MCF 10A (cell line): ENCODE results near the gene RIPOR3. TPM values are rescaled to one million over a fixed set of nuclear protein-coding genes. Genes with fewer than 3 reads are reported as not detected.

Experiments
- BruUV-seq: library from RNA; stranded (reverse); fragments of 400-500 nt; replicated peaks from 2 replicates; lab custom pipeline; 2021; lab: Mats Ljungman, UMichigan
- CTCF ChIA-PET: fragments of 300-600 bp; sonication (Branson Sonifier 250); formaldehyde crosslinking; extraction: SDS; loops from one replicate; lab custom pipeline; 2021; ENCODE audit warnings: antibody characterized with exemption, inconsistent platforms; lab: Yijun Ruan, JAX
- POLR2A ChIA-PET: fragments of 300-600, 350-650 bp; sonication (Branson Sonifier 250); formaldehyde crosslinking; extraction: SDS; loops from one replicate; lab custom pipeline; 2020; ENCODE audit warnings: antibody characterized with exemption, inconsistent platforms; lab: Yijun Ruan, JAX
- DNase-seq: peaks from one replicate; pipeline ENCODE4 v3.0.0-alpha.2; 2018; ENCODE audit not compliant: unreplicated experiment
- H3K27ac Mint-ChIP-seq: one replicate; pipeline ENCODE4 v1.8.0; 2022; ENCODE audit warnings: mild to moderate bottlenecking, low read depth, mixed read lengths; ENCODE audit not compliant: unreplicated experiment
- H3K27me3 Mint-ChIP-seq: one replicate; pipeline ENCODE4 v1.8.0; 2022; ENCODE audit warnings: mixed read lengths; ENCODE audit not compliant: insufficient read depth, unreplicated experiment
- H3K36me3 Mint-ChIP-seq: one replicate; pipeline ENCODE4 v1.8.0; 2022; ENCODE audit warnings: mild to moderate bottlenecking, moderate library complexity, mixed read lengths; ENCODE audit not compliant: insufficient read depth, unreplicated experiment
- H3K4me1 Mint-ChIP-seq: one replicate; pipeline ENCODE4 v1.8.0; 2022; ENCODE audit warnings: mixed read lengths; ENCODE audit not compliant: insufficient read depth, unreplicated experiment
- H3K4me3 Mint-ChIP-seq: one replicate; pipeline ENCODE4 v1.8.0; 2022; ENCODE audit warnings: mild to moderate bottlenecking, moderate library complexity, mixed read lengths; ENCODE audit not compliant: unreplicated experiment
- H3K9me3 Mint-ChIP-seq: one replicate; pipeline ENCODE4 v1.8.0; 2022; ENCODE audit warnings: mixed read lengths; ENCODE audit not compliant: unreplicated experiment
- intact Hi-C: fragments of 100-400 bp; cut with micrococcal nuclease; formaldehyde crosslinking; loops from 2 replicates; pipeline ENCODE4 v1.14.1; 2022
- total RNA-seq: library from RNA; stranded (reverse); gene quantifications from 2 replicates; pipeline ENCODE4 v1.2.3, GENCODE V29; 2022
- TF ChIP-seq, protein P1 (sequence below): fragments of 200-600 bp; IDR thresholded peaks from one replicate; pipeline ENCODE4 v1.8.0; 2022; ENCODE audit warnings: antibody characterized with exemption, mild to moderate bottlenecking; ENCODE audit not compliant: unreplicated experiment

The RIPOR3 gene
- total RNA-seq, 1 experiment from 2014 or later: not detected

DNA sequence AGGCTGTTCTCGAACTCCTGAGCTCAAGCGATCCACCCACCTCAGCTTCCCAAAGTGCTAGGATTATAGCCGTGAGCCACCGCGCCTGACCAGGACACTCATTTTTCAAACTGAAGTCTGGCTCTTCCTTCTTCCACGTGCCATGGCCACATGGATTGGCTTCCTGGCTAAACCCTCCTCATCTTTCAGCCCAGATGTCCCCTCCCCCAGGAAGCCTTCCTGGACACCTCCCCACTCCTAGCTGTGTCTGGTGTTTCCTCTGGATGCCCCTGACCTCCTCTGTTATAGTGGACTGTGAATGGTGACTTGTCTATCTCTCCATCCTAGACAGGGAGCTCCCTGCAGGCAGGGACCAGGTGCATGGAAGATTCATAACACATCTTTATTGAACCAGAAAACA, 57.2 kb downstream of the RIPOR3 start:
- BruUV-seq: no TSS peak
- CTCF ChIA-PET: interaction anchor here (0.7 to 3.3 kb wide), 8 partner anchors 8 to 156 kb away, joined by 3 to 11 read pairs (median 6); no protein-coding TSS in a partner anchor
- Mint-ChIP-seq H3K36me3 (peaks cover 7% of the 10 kb centered on the region), H3K4me3 (no peak overlapping the region), H3K9me3 (no peaks in the 10 kb centered on the region), H3K4me1 (peaks cover 6% of the 10 kb centered on the region), H3K27ac (no peak overlapping the region), H3K27me3 (no peaks in the 10 kb centered on the region)
- TF ChIP-seq, protein P1, sequence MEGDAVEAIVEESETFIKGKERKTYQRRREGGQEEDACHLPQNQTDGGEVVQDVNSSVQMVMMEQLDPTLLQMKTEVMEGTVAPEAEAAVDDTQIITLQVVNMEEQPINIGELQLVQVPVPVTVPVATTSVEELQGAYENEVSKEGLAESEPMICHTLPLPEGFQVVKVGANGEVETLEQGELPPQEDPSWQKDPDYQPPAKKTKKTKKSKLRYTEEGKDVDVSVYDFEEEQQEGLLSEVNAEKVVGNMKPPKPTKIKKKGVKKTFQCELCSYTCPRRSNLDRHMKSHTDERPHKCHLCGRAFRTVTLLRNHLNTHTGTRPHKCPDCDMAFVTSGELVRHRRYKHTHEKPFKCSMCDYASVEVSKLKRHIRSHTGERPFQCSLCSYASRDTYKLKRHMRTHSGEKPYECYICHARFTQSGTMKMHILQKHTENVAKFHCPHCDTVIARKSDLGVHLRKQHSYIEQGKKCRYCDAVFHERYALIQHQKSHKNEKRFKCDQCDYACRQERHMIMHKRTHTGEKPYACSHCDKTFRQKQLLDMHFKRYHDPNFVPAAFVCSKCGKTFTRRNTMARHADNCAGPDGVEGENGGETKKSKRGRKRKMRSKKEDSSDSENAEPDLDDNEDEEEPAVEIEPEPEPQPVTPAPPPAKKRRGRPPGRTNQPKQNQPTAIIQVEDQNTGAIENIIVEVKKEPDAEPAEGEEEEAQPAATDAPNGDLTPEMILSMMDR: no peak
- DNase-seq: no peak
- intact Hi-C loops: no loop called here
- POLR2A ChIA-PET: interaction anchor here (1.2 kb wide), 1 partner anchor 9 kb away, joined by 4 read pairs; no protein-coding TSS in a partner anchor

DNA sequence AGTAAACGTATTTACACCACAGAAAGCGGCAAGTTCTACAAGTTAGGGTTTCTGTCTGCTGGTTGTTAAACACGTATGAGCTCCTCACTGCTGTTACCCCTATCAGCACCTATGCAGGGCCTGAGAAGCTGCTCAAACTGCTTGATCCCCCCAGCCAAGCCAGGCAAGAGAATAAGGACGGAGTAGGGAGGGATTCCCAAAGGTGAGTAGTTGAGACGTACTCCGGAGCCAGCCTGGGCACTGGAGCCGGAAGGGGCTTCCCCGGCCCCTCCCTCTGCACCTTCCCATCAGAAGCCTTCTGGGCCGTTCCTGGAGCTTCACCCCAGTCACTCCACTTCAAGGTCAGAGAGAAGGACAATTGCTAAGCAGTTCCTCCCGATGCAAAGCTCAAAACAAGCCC, 58.0 kb downstream of the RIPOR3 start:
- H3K36me3 Mint-ChIP-seq: peaks cover 3% of the 10 kb centered on the region
- H3K4me3 Mint-ChIP-seq: no peak overlapping the region
- peaks cover 6% of the 10 kb centered on the region for H3K4me1 Mint-ChIP-seq
- no peak overlapping the region for H3K27ac Mint-ChIP-seq
- no peaks in the 10 kb centered on the region for H3K9me3 Mint-ChIP-seq
- intact Hi-C loops: no loop called here
- DNase-seq: no peak
- ChIA-PET POLR2A (interaction anchor here (1.1 kb wide), 1 partner anchor 9 kb away, joined by 3 read pairs; no protein-coding TSS in a partner anchor), CTCF (interaction anchor here (0.7 to 1.2 kb wide), 4 partner anchors 11 to 116 kb away, joined by 3 to 5 read pairs (median 4); no protein-coding TSS in a partner anchor)
- no peaks in the 10 kb centered on the region for H3K27me3 Mint-ChIP-seq
- BruUV-seq: no TSS peak
- TF ChIP-seq, protein P1: no peak

DNA sequence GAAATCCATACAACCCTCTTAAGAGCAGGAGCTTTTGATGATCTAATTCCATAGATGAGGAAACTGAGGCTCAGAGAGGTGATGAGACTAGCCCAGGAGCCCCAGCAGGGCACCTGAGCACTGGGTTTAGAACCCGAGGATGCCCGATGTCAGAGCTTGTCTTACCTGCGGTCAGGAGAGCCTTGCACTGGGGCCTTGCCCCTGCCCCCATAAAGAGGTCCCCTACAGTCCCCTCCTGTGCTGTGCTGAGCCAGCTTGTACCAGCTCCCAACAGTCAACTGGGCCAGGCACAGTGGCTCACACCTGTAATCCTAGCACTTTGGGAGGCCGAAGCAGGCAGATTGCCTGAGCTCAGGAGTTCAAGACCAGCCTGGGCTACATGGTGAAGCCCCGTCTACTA, 58.6 kb downstream of the RIPOR3 start:
- ChIA-PET CTCF (interaction anchor here (0.5 to 1.2 kb wide), 5 partner anchors 17 to 158 kb away, joined by 3 to 5 read pairs (median 3); no protein-coding TSS in a partner anchor), POLR2A (interaction anchor here (0.6 to 1.1 kb wide), 2 partner anchors 9 kb away, joined by 3 to 5 read pairs; no protein-coding TSS in a partner anchor)
- BruUV-seq: no TSS peak
- intact Hi-C loops: no loop called here
- Mint-ChIP-seq H3K9me3 (no peaks in the 10 kb centered on the region), H3K27ac (no peak overlapping the region), H3K36me3 (no peaks in the 10 kb centered on the region), H3K4me3 (no peak overlapping the region), H3K4me1 (peaks cover 6% of the 10 kb centered on the region), H3K27me3 (no peaks in the 10 kb centered on the region)
- no peak for DNase-seq
- TF ChIP-seq, protein P1: no peak

DNA sequence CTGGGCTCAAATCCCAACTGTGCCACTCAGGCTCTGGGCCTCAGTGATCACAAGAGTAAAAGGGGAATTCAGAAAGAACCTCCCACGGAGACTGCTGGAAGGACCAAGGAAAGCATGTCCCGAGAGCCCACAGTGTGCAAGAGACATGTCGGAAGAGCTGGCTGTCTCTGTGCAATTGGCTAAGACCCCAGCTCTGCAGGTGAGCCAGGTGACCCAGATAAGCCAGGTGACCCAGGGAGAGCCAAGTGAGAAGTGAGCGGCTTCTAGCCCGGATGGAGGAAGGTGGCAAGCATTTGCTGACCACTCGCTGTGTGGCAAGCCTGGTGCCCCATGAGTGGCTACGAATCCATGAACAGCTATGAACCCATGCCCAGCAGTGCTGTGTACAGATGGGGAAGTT, 59.1 kb downstream of the RIPOR3 start:
- POLR2A ChIA-PET: interaction anchor here (0.6 to 1.1 kb wide), 2 partner anchors 8 to 9 kb away, joined by 3 to 5 read pairs; no protein-coding TSS in a partner anchor
- H3K9me3 Mint-ChIP-seq: no peaks in the 10 kb centered on the region
- no TSS peak for BruUV-seq
- peaks cover 6% of the 10 kb centered on the region for H3K4me1 Mint-ChIP-seq
- DNase-seq: no peak
- TF ChIP-seq, protein P1: no peak
- no peak overlapping the region for H3K27ac Mint-ChIP-seq
- no peak overlapping the region for H3K4me3 Mint-ChIP-seq
- intact Hi-C loops: no loop called here
- CTCF ChIA-PET: interaction anchor here (0.5 to 1.2 kb wide), 5 partner anchors 17 to 159 kb away, joined by 3 to 5 read pairs (median 3); no protein-coding TSS in a partner anchor
- H3K27me3 Mint-ChIP-seq: no peaks in the 10 kb centered on the region
- H3K36me3 Mint-ChIP-seq: no peaks in the 10 kb centered on the region
